Keratinocyte (primary cell): ENCODE measurements around the gene ZCCHC7. TPM values are rescaled to one million over a fixed set of nuclear protein-coding genes. Genes with fewer than 3 reads are reported as not detected.

Experiments
- DNase-seq: peaks from one replicate; pipeline ENCODE4 v3.0.0-alpha.2; 2011; ENCODE audit warnings: low read depth, missing footprints, low spot score
- FAIRE-seq: peaks from 2 replicates; lab custom pipeline; 2011; peaks lifted over from hg19 to GRCh38; lab: Jason Lieb, UNC
- H2AFZ ChIP-seq: 2 replicates; pipeline ENCODE4 v1.6.0; 2012; ENCODE audit warnings: low read length, control low read depth, inconsistent platforms; ENCODE audit not compliant: control insufficient read depth
- H3K27ac ChIP-seq: 2 replicates; pipeline ENCODE4 v1.5.1; 2011; ENCODE audit warnings: low read length; ENCODE audit not compliant: control insufficient read depth, insufficient read depth
- H3K27me3 ChIP-seq: 3 replicates; pipeline ENCODE4 v1.6.0; 2011; ENCODE audit warnings: low read length; ENCODE audit not compliant: control insufficient read depth, insufficient read depth; ENCODE audit errors: extremely low read depth
- H3K36me3 ChIP-seq, 2 experiments: 2 replicates in 1 of 2; 3 replicates in 1 of 2; pipeline ENCODE4 v1.5.1; 2011; ENCODE audit warnings: low read length in 2 of 2, mild to moderate bottlenecking in 1 of 2; ENCODE audit not compliant: control insufficient read depth in 2 of 2, insufficient read depth in 2 of 2; ENCODE audit errors: extremely low read depth in 1 of 2
- H3K4me1 ChIP-seq: 3 replicates; pipeline ENCODE4 v1.5.1; 2011; ENCODE audit warnings: low read length; ENCODE audit not compliant: control insufficient read depth, insufficient read depth; ENCODE audit errors: extremely low read depth
- H3K4me2 ChIP-seq: 3 replicates; pipeline ENCODE4 v1.6.0; 2011; ENCODE audit warnings: low read depth, low read length; ENCODE audit not compliant: control insufficient read depth, insufficient read depth; ENCODE audit errors: extremely low read depth
- H3K4me3 ChIP-seq, 3 experiments: fragments of 200-600 bp in 1 of 3; sonication (generic) in 1 of 3; 2 replicates in 2 of 3; 3 replicates in 1 of 3; pipeline ENCODE4 v1.5.1; 2011 to 2016; ENCODE audit warnings: low read length in 3 of 3, mild to moderate bottlenecking in 3 of 3, control low read depth in 2 of 3, inconsistent platforms in 1 of 3, low read depth in 1 of 3, mixed read lengths in 1 of 3, mixed run types in 1 of 3, moderate library complexity in 1 of 3; ENCODE audit not compliant: control insufficient read depth in 2 of 3, insufficient read depth in 2 of 3; ENCODE audit errors: extremely low read depth in 1 of 3
- H3K79me2 ChIP-seq: 2 replicates; pipeline ENCODE4 v1.6.0; 2012; ENCODE audit warnings: low read length; ENCODE audit not compliant: control insufficient read depth, insufficient read depth
- H3K9ac ChIP-seq: 3 replicates; pipeline ENCODE4 v1.6.0; 2011; ENCODE audit warnings: low read length; ENCODE audit not compliant: control insufficient read depth, insufficient read depth; ENCODE audit errors: extremely low read depth
- H3K9me1 ChIP-seq: 3 replicates; pipeline ENCODE4 v1.6.0; 2011; ENCODE audit warnings: low read length; ENCODE audit not compliant: control insufficient read depth, insufficient read depth; ENCODE audit errors: extremely low read depth
- H3K9me3 ChIP-seq: 2 replicates; pipeline ENCODE4 v1.5.1; 2012; ENCODE audit warnings: low read depth, low read length; ENCODE audit not compliant: control insufficient read depth
- H4K20me1 ChIP-seq: 3 replicates; pipeline ENCODE4 v1.6.0; 2011; ENCODE audit warnings: low read length; ENCODE audit not compliant: control insufficient read depth, insufficient read depth; ENCODE audit errors: extremely low read depth
- CTCF ChIP-seq, 3 experiments: IDR thresholded peaks in 1 of 3; conservative IDR thresholded peaks in 1 of 3; optimal IDR thresholded peaks in 1 of 3; 2 replicates in 2 of 3; 3 replicates in 1 of 3; pipeline versions ENCODE3 to v1.5.1; 2011; ENCODE audit warnings: low read length in 3 of 3, mild to moderate bottlenecking in 3 of 3, moderate library complexity in 2 of 3, control low read depth in 1 of 3, inconsistent platforms in 1 of 3; ENCODE audit not compliant: insufficient read depth in 2 of 3; ENCODE audit errors: extremely low read depth in 1 of 3
- EZH2 ChIP-seq: IDR thresholded peaks from one replicate; pipeline ENCODE4 v1.6.1; 2012; ENCODE audit warnings: inconsistent platforms, mild to moderate bottlenecking, low read length, moderate library complexity
- dilution Hi-C: fragments of 300-500 bp; cut with MboI; formaldehyde crosslinking; loops from one replicate; pipeline ENCODE4 v1.7.0; 2020; ENCODE audit warnings: low sequenced_read_pairs; ENCODE audit not compliant: extremely low pct_ligation_motif_present
- polyA plus RNA-seq, 5 experiments: library from polyadenylated mRNA; depleted of rRNA in 3 of 5; stranded (reverse) in 3 of 5; stranded (forward) in 1 of 5; unstranded in 1 of 5; fragments of >200 nt; gene quantifications; 1 replicate in 1 of 5; 2 replicates in 3 of 5; 3 replicates in 1 of 5; pipeline versions ENCODE4 v1.2.1 to v1.2.3, GENCODE V29; 2011 to 2012; ENCODE audit warnings: missing spikeins in 2 of 5, low read depth in 1 of 5, low replicate concordance in 1 of 5

ZCCHC7 gene
- polyA plus RNA-seq, 1 donor (not counting 4 experiments of a cell fraction or from before 2014, with no cell fraction given): 16.5 TPM

GRCh38 chr9:37243588-37244345 lies 123.4 kb downstream of the ZCCHC7 start:
- H3K9me3 ChIP-seq: no peaks in the 10 kb centered on the region
- H2AFZ ChIP-seq: no peak overlapping the region
- no peaks in the 10 kb centered on the region for H3K79me2 ChIP-seq
- dilution Hi-C loops: no loop called here
- H3K4me1 ChIP-seq: no peaks in the 10 kb centered on the region
- H3K27me3 ChIP-seq: no peaks in the 10 kb centered on the region
- no peak overlapping the region for H3K4me3 ChIP-seq
- H3K9ac ChIP-seq: no peak overlapping the region
- no peak overlapping the region for H3K4me2 ChIP-seq
- no peaks in the 10 kb centered on the region for H3K36me3 ChIP-seq
- H3K27ac ChIP-seq: no peak overlapping the region
- no peaks in the 10 kb centered on the region for H3K9me1 ChIP-seq
- DNase-seq (no peak), FAIRE-seq (no peak)
- H4K20me1 ChIP-seq: no peaks in the 10 kb centered on the region
- TF ChIP-seq EZH2: no peak
- TF ChIP-seq CTCF (optimal IDR thresholded peaks at IDR 0.05 in 1 of 3, IDR thresholded peaks at IDR 0.05 in 1 of 3, conservative IDR thresholded peaks at IDR 0.05 in 1 of 3; ENCODE audit: extremely low read depth in 1 of 3, insufficient read depth in 2 of 3, low read length in 3 of 3): no peak

GRCh38 chr9:37246826-37247225 lies 126.5 kb downstream of the ZCCHC7 start:
- DNase-seq: no peak
- H4K20me1 ChIP-seq: no peaks in the 10 kb centered on the region
- no peaks in the 10 kb centered on the region for H3K79me2 ChIP-seq
- TF ChIP-seq EZH2 (no peak), CTCF (optimal IDR thresholded peaks at IDR 0.05 in 1 of 3, IDR thresholded peaks at IDR 0.05 in 1 of 3, conservative IDR thresholded peaks at IDR 0.05 in 1 of 3; ENCODE audit: extremely low read depth in 1 of 3, insufficient read depth in 2 of 3, low read length in 3 of 3) (no peak)
- H3K27ac ChIP-seq: no peak overlapping the region
- dilution Hi-C loops: no loop called here
- no peaks in the 10 kb centered on the region for H3K27me3 ChIP-seq
- no peak overlapping the region for H3K9ac ChIP-seq
- no peaks in the 10 kb centered on the region for H3K4me1 ChIP-seq
- no peak overlapping the region for H2AFZ ChIP-seq
- peaks cover 0 to 3% of the 10 kb centered on the region in 2 experiments for H3K36me3 ChIP-seq
- no peak overlapping the region for H3K4me2 ChIP-seq
- no peak overlapping the region for H3K4me3 ChIP-seq
- no peaks in the 10 kb centered on the region for H3K9me1 ChIP-seq
- H3K9me3 ChIP-seq: no peaks in the 10 kb centered on the region
- FAIRE-seq: no peak
